ENCODE results near the gene HNRNPUL2.

HNRNPUL2 gene

DNA sequence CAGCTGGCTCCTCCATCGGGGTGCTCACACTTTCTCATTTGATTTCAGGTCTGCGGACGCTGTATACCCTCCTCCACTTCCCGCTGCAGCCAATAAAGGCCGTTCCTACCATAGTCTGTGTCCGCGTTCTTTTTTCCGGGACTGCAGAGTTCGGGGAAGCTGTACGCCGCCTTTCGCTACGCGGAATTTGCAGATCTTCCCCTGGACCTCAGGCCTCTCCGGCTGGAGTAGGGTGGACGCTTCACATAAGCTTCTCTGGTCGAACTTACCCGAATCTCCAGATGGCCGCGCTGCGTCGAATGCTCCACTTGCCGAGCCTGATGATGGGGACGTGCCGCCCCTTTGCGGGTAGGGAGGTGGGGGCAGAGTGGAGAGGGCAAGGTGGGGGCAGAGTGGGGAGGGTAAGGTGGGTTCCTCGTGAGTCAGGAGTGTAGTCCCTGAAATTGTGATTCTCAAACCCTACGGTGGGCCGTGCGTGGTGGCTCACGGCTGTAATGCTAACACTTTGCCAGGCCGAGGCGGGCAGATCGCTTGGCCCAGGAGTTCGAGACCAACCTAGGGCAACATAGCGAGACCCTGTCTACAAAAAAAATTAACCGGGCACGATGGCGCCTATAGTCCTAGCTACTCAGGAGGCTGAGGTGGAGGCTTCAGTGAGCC is 61.5 kb downstream of the HNRNPUL2 start:
- peak; percentile 75 for DNase-seq

DNA sequence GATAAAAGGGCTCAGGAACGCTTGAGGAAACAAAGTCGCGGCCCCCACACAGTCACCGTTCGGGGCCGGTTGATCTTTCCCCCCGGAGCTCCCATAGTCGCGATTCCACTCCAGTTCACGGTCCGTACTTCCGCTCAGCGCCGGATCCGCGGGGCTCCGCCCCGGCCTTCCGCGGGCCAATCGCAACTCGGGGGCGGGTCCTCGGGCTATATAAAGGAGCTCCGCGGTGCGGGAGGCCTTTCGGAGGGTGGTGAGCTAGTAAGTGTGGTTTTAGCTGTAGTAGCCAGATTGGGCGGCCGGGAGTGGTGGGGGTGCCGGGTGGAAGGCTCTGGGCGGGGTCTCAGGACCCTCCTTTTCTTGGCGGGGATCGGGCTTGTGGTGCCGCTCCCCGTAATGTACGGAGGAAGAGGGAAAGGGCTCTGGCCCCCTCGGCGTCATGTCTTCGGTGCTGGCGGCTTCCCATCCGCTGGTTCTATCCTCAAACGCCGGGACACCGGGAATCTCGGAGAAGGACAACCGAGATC is 62.1 kb downstream of the HNRNPUL2 start, which contains the start of the genes C11orf98 and CSKMT:
Gene C11orf98 (minus strand): TSS at position 136 of the 524 bp plus-strand sequence. CDS start 41 bp downstream, at position 95.
Gene CSKMT (plus strand): TSS at position 238 of the 524 bp plus-strand sequence. CDS start 568 bp downstream, outside the sequence.
- peak; percentile 96 for DNase-seq

DNA sequence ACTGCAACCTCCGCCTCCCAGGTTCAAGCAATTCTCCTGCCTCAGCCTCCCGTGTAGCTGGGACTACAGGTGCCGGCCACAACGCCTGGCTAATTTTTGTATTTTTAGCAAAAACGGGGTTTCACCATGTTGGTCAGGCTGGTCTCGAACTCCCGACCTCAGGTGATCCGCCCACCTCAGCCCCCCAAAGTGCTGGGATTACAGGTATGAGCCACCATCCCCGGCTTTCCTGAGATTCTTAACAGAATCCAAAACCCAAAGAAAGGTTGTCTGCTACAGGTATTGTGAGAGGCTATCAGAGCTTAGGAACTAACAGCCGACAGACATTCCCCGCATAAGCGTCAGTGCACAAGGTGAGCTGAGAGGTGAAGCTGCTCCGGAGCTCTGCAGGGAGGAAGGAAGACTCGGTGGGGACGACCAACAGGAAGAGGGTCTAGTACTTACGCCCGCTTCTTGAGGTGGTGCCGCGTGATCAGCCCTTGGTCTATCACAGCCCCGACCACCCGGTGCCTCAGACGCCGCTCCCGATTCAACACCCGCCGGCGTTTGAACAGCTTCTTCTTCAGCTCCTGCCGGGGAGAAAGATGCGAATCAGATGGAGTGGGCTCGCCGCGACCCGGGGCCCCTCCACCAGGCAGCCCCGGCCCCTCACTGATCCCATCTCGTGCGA is 62.7 kb downstream of the HNRNPUL2 start:
- DNase-seq = peak; percentile 93
